OCI-M2 (cell line): ENCODE measurements around the gene ATP6V1F.

Experiments
- DNase-seq: peaks from one replicate; lab custom pipeline; 2025; ENCODE audit not compliant: unreplicated experiment; lab: John Stamatoyannopoulos, UW

The ATP6V1F gene

DNA sequence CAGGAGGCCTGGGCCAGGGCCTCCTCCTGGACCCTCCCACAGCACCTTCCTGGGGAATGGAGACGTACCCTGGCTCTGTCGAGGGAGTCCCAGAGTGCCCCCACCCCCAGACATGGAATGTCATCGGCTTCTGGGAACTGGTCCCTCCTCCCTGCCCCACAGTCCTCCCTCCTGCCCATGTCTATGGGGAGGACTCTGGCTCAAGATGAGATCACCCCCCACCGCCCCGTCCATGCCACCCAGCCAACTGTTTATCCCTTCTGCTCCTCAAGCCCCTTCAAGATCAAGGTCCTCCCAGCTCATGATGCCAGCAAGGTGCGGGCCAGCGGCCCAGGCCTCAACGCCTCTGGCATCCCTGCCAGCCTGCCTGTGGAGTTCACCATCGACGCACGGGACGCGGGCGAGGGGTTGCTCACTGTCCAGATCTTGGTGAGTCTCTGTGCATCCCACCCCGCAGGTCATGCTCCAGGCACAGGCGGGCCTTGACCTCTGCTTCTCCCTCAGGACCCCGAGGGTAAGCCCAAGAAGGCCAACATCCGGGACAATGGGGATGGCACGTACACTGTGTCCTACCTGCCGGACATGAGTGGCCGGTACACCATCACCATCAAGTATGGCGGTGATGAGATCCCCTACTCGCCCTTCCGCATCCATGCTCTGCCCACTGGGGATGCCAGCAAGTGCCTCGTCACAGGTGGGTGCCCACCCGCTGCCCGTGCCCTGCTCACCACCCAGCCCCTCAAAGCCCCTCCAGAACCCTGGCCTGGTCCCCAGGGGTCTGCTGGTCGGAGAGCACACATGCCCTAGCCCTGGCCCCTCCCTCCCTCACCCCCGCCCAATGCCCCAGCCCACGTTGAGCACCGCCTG lies 14.1 kb upstream of the ATP6V1F start:
- no peak for DNase-seq

DNA sequence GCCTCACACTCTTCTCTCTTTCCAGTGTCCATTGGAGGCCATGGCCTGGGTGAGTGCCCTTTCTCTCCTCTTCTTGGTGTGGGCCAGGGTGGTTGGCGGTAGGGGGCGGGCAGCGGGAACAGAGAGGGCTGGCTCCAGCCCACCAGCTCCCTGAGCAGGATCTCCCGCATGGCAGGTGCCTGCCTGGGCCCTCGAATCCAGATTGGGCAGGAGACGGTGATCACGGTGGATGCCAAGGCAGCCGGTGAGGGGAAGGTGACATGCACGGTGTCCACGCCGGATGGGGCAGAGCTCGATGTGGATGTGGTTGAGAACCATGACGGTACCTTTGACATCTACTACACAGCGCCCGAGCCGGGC lies 13.5 kb upstream of the ATP6V1F start:
- DNase-seq = no peak

DNA sequence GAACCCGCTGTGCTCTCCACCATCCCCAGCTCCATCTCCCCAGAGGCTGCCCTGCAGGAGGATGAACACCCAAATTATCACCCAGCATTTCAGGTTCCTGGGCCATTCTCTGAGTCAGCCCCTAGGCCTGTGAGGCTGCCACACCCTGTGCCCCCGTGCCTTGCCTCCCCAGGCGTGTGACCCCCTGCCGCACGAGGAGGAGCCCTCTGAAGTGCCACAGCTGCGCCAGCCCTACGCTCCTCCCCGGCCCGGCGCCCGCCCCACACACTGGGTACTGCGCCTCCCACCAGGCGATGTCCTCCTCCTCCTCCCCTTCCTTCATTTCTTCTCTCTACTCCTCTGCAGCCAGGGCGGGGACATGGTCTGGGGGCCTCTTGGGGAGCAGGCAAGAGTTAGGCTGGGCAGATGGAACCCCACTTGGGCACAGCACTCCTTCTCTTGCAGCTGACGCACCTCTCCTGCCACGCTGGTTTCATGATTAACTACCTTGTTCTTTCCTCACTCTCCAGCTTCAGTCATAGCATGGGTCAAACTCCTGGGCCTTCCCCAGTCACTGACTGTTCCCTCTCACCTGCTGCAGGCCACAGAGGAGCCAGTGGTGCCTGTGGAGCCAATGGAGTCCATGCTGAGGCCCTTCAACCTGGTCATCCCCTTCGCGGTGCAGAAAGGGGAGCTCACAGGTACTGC lies 12.7 kb upstream of the ATP6V1F start:
- no peak for DNase-seq

DNA sequence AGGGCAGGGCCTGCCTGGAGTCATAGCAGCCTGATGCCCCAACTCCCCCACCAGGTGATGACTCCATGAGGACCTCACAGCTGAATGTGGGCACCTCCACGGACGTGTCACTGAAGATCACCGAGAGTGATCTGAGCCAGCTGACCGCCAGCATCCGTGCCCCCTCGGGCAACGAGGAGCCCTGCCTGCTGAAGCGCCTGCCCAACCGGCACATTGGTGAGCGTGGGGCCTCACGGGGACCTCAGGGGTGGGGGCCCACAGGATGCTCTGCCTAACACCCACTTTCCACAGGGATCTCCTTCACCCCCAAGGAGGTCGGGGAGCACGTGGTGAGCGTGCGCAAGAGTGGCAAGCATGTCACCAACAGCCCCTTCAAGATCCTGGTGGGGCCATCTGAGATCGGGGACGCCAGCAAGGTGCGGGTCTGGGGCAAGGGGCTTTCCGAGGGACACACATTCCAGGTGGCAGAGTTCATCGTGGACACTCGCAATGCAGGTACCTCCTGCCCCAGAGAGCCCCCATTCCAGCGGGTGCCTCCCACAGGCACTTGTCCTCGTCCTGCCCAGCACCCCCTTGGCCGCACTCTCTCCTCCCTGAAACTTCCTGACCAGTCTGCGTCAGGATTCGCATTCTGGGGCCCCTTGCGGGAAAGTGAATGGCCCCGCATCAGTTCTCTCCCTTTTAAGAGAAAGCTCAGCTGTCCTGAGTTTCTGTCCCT lies 10.0 kb upstream of the ATP6V1F start:
- DNase-seq = no peak

DNA sequence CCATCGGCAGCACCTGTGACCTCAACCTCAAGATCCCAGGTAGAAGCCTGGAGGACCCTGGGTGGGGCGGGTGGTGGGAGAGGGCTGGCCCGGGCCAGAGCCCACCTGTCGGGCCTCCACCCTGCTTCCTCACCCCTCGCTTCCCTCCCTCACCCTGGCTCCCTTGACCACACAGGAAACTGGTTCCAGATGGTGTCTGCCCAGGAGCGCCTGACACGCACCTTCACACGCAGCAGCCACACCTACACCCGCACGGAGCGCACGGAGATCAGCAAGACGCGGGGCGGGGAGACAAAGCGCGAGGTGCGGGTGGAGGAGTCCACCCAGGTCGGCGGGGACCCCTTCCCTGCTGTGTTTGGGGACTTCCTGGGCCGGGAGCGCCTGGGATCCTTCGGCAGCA lies 8.9 kb upstream of the ATP6V1F start:
- no peak for DNase-seq

DNA sequence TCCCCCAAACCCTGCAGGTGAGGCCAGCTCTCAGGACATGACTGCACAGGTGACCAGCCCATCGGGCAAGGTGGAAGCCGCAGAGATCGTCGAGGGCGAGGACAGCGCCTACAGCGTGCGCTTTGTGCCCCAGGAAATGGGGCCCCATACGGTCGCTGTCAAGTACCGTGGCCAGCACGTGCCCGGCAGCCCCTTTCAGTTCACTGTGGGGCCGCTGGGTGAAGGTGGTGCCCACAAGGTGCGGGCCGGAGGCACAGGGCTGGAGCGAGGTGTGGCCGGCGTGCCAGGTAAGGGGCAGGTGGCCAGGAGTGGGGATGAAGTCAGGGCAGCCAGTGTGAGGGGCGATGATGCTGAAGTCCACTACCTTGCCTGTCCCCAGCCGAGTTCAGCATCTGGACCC lies 8.3 kb upstream of the ATP6V1F start:
- DNase-seq = no peak

DNA sequence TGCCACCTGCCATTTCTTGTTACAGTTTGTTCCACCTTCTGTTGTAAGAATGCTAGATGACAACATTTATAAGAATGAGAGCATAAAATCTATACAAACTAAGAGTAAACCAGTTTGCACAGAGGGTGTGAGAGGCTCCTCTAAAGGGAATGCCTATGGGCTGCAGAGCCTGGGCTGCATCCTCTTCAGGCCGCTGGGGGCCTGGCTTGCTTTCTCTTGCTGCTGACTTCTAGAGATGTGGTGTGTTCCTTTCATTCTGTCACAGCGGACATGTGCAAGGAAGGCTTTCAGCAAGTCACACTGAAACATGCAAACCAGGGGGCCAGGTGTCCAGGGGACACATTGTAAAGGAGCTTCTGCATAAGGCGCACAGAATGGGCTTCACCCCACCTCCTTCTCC lies 7.1 kb upstream of the ATP6V1F start:
- no peak for DNase-seq

DNA sequence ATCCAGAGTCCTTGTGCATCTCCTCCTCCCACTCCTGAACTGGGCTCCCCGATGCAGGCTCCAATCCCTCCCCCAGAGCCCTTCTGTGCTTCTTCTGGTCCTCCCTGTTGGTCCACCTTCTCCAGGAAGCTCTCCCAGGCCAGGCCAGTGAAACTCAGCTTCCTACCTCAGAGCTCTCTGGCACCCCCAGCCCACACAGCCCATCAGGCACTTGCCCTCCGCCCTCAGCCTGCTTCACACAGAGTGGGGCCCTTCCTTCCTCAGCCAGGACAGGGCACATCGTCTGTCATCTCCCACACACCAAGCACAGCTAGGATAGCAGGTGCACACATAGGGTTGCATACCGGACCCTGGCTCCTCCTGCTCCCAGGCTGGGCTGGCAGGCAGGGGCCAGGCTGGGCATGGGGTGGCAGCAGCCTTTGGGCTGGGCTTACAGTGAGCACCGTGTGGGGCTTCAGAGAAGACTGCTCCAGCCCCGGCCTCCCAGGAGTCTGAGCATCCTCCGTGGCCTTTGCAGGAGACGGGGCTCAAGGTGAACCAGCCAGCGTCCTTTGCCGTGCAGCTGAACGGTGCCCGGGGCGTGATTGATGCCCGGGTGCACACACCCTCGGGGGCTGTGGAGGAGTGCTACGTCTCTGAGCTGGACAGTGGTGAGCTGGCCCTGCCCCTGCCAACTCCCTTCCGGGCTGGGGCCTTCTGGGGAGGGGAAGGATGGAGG lies 6.5 kb upstream of the ATP6V1F start:
- DNase-seq = no peak

DNA sequence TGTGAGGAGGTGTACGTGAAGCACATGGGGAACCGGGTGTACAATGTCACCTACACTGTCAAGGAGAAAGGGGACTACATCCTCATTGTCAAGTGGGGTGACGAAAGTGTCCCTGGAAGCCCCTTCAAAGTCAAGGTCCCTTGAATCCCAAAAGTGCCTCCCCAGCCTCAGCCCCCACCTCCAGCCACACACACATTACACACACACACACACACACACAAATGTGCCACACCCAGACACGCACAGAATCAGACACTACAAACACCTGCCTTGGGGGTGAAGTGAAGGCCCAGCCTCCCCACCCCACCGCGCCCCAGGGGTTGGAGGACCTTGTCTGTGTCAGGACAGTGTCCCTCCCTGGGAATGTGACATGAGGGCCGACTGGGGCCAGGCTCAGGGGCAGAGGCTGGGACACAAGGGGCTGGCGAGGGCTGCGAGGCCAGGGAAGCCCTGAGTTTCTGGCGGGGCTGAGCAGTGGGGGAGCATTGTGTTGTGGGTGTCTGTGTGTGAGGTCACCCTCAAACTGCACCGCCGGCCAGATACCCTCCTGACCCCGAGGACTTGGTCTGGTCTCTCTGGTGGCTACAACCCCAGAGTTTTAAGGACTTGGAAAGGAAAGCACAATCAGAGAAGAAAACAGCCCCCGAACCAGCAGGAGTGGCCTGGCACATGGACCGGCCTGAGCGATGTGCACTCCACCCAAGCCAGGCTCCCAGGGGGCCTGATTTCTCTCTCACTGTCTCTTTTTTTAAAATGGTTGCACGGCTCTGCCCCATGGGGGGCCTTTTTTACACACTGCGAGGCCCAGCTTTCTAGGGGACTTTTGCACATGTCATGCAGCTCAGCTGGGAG lies 4.0 kb upstream of the ATP6V1F start:
- no peak for DNase-seq

DNA sequence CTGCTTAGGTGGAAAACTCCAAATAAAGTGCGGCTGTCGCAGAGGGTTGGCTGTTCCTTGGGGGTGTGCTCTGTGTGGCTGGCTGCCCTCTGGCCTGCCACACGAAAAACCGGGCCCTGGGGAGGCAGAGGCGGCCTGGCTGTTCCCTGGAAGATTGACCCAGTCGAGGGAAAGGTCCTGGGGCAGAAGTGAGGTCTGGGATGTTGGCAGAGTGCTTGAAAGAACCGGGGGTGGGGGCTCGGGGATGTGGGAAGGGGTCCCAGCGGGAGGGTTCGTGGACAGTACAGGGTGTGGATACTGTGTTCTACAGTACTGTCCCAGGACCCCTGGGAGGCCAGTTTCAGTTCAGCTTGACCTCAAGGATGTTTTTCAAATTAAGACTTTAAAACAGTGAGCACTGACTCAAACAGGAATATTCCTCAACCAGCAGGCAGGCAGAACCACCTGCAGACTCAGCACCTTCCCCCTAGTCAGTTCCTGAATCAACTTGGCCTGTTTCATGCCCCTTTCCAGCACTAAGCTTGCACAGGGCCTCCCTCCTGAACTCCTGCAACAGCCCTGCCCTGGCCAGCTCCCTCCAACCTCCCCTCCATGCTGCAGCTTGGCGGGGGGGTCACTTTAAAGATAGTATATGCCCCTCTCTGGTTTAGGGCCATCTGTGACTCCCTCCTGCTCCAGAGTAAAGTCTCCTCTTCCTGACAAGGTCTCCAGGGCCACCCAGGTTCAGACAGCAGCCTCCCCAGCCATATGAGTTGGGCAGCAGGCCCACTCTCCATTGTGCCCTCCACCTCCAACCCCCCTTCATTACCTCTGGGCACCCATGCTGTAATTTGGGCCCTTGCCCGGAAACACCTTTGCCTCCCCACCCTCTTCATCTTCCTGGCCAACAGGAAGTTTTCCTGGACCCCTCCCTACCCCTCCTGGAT lies 3.2 kb upstream of the ATP6V1F start:
- no peak for DNase-seq

DNA sequence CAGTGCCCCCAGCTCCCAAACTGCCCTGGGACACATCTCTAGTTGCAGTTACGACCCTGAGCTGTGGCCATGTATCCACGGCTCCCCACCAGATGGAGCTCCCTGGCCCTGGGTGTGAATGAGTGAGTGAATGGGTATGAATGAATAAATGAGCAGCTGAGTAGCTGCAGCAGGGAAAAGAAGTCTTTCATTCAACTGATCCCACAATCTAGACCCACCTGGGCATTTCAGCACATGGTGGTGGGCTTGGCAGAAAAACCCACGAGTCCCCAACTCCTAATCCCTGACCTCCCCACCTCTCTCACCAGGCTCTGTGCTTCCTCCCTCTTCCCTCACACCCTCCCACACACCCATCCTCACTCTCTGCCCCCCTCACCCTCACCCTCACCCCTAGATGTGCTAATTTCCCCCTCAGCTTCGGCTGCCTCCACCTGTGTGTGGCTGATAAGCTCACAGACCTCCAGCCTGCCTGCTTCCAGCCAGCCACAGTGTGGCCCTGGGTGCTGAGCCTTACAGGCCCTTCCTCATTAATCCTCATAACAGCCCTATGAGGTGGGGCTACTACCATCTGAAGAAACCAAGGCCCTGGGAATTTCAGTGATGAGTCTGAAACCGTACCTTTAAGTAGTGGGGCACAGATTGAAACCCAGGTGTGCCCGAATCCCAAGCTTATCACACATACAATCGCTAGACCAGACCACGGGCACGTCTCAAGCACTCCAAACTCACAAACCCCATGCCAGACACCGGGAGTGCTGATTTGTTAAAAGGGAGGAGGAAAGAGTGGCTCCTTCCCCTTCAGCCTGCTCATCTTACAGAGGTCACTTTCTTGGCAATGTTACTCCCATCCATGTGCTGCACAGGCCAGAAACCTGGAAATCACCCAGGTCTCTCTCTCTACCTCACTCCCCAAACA lies 2.2 kb upstream of the ATP6V1F start:
- DNase-seq = peak; percentile 82

DNA sequence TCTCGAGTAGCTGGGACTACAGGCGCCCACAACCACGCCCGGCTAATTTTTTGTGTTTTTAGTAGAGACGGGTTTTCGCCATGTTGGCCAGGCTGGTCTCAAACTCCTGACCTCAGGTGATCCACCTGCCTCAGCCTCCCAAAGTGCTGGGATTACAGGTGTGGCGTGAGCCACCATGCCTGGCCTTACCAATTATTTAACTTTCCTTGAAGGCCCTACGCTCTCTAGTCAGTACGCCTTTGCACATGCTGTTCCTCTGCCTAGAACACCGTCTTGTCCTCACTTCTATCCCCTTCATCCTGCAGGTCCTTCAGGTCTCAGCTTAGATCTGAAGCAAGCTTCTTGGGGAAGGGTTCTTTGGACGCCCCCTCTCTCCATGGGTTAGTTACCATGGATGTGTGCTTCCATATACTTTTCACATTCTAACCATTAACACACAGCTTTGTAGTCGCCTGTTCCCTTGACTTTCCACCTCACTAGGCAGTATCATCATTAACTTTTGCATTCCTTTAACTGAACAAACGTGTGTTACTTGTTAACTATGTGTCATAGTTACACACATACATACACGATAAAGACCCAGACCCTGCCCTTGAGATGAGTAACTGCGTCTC lies 592 bp upstream of the ATP6V1F start:
- DNase-seq = no peak

DNA sequence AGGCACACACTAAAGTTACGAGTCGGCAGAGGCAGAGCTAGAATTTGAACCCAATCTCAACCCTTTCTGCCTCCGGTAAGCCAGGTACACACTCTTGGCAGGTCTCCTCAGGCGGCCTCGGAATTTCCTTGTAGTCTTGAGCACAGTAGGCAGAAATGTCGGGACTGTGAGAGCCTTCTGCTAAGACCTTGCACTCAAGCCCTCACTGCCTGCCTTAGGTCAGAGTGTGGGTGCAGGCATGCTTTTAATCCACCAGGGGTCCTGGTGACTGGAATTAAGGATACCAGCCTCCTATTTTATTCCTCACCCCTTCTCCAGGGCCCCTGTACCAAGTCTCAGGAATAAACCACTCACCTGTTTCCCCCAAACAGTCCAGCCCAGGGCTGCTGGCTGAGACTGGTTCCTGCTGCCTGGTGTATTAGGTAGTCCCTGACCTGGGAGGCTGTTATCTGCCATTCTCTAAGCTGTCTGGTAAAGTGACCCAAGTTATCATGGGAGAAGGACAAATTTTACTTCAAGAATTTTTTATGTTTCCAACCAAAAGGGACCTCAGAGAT lies 855 bp downstream of the ATP6V1F start:
- no peak for DNase-seq

DNA sequence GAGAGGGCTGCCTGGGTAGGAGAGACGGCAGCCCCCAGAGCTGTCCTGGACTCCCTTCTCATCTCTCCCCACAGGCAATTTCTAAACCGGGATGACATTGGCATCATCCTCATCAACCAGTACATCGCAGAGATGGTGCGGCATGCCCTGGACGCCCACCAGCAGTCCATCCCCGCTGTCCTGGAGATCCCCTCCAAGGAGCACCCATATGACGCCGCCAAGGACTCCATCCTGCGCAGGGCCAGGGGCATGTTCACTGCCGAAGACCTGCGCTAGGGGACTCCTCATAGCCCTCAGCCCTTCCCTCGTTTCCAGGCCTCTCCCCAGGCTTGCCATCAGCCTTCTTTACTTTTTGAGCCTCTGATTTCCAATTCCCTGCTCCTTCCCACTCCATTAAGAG lies 2.6 kb downstream of the ATP6V1F start:
- DNase-seq = no peak

DNA sequence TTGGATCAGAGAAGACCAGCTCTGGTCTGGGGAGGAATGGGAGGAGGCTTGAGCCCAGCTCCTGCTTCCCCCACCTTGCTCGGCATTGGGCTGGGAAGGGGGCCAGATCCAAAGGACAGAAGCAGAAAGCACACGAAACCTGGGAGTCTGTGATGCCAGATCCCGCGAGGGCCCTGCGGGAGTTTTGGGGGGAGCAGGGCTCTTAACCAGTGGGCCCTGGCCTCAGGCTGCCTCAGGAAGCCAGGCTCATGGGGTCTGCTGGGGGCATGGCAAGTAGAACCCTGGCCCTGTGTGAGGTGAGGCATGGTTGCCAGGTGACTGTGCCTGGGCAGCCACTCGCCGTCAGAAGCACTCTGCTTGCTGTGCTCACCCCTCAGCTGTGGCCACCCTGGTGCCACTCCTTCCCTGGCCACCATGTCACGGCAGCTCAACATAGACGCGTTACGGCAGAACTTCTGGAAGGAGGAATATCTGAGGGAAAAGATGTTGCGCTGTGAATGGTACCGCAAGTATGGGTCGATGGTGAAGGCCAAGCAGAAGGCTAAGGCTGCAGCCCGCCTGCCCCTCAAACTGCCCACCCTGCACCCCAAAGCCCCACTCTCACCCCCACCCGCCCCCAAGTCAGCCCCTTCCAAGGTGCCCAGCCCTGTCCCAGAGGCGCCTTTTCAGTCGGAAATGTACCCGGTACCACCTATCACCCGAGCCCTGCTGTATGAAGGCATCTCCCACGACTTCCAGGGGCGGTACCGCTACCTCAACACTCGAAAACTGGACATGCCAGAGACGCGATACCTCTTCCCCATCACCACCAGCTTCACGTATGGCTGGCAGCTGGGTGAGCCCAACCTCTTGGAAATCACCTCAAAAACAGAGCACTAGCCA lies 3.6 kb downstream of the ATP6V1F start:
- no peak for DNase-seq

DNA sequence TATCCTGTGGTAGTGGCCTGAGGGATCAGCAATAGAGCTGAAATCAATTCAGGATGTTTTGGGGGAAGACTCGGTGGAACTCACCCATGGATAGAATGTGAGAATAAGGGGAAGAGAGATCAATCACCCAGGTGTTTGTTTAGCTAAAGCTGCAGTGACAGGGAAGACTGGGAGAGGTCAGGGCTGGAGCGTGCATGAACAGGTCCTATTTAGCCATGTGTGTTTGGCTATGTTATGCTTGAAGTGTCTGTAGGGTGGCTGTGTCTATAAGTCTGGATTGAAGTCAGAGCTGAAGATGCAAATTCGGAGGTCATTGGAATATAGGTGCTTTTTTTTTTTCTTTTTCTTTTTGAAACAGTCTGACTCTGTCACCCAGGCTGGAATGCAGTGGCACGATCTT lies 4.6 kb downstream of the ATP6V1F start:
- no peak for DNase-seq
